Measurements from ENCODE around the gene APOBEC4. TPM values are rescaled to one million over a fixed set of nuclear protein-coding genes. Genes with fewer than 3 reads are reported as not detected.

The APOBEC4 gene
- total and polyA plus RNA-seq, 4 donors, result 1.4 to 5.3 (median 3.1) TPM

DNA sequence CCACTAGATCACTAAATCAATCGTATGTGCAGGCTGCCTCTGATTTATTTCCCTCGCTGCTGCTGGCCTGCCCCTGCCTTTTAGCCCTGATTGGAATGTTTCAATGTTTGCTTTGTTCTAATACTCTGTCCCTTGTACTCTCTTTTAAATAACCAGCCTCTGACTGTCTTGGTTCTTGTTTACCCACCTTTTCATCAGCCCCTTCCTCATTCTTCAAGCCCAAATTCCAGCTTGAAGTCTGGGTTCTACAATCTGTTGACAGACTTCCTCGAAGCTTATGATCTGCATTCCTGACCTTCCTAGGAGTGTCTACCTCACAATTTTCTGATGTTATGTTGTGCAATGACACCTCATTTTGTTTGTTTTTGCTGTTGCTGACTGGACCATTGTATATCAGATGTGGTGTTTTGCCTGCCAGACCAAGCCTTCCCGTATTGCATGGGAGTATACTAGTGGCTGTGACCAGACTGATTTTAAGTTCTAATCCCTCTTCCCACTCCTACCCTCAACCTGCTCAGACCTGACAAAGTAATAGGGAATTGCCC lies 46.6 kb upstream of the APOBEC4 start:
- DNase-seq (peak in 1 of 3 donors; percentile 19), ATAC-seq (ENCODE audit: insufficient read depth, low FRiP score) (peak; percentile 80)
- no peak overlapping the region for H3K9ac ChIP-seq (ENCODE audit: insufficient read depth in 1 of 2, low read length in 2 of 2)
- no peak overlapping the region for H3K4me3 ChIP-seq
- peak overlapping the region in 1 of 2 donors; percentile 29 for H3K27ac ChIP-seq (ENCODE audit: low read depth in 1 of 2, low read length in 1 of 2)
- 62 to 77% methylated on average over 4 of the region's 4 CpGs for WGBS, 2 donors
- no peaks in the 10 kb centered on the region for H3K9me3 ChIP-seq (ENCODE audit: control insufficient read depth in 4 of 4, insufficient read depth in 3 of 4, low read length in 3 of 4)
- no peaks in the 10 kb centered on the region for H3K27me3 ChIP-seq (ENCODE audit: control insufficient read depth in 3 of 3, insufficient read depth in 3 of 3, low read length in 2 of 3)
- H3K36me3 ChIP-seq (ENCODE audit: control insufficient read depth in 4 of 4, insufficient read depth in 4 of 4, low read length in 4 of 4), result peaks cover 0 to 3% (median 0%) of the 10 kb centered on the region in 4 donors
- no peak for TF ChIP-seq CTCF (IDR thresholded peaks at IDR 0.05; ENCODE audit: control extremely low read depth, extremely low read depth)
- H3K4me1 ChIP-seq (ENCODE audit: control insufficient read depth in 5 of 5, insufficient read depth in 5 of 5, low read length in 5 of 5), result peaks cover 0 to 15% (median 5%) of the 10 kb centered on the region in 5 donors

DNA sequence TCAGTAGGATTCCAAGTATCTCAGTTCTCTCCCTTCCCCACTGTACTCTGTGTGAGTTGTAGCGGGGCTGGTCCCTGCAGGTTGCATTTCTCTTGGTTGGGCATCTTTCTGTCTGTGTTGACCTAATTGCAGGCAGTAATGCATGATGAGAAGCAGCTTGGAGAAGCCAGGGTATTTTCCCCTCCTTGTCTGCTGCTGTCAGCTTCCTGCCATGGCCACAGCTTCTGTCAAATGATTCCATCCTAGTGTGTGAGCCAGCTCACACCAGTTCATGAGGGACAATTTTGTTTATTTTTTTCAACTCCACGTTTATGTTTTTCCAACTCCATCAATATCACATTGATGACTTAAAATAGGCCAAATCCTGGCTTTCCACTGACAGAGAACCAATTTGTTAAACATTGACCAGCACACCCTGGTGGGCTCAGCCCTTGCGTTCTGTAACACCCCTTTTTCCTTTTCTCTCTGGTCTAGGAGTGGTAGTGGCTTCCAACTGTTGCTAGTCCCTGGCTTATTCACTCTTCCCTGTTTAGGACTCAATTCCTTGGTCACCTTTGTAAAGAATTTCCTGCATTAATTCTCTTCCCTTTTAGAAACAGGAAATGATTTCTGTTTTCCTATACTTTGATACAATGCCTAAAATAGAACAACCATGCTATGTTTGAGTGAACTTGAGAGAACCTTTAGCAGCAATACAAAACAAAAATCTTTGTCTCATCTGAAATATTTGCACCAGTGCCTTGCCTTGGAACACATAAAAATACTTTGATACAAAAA lies 44.9 kb upstream of the APOBEC4 start:
- Histone ChIP-seq H3K4me1 (ENCODE audit: control insufficient read depth in 5 of 5, insufficient read depth in 5 of 5, low read length in 5 of 5) (peaks cover 1 to 30% (median 15%) of the 10 kb centered on the region in 5 donors), H3K9me3 (ENCODE audit: control insufficient read depth in 4 of 4, insufficient read depth in 3 of 4, low read length in 3 of 4) (no peaks in the 10 kb centered on the region), H3K9ac (ENCODE audit: insufficient read depth in 1 of 2, low read length in 2 of 2) (no peak overlapping the region), H3K27me3 (ENCODE audit: control insufficient read depth in 3 of 3, insufficient read depth in 3 of 3, low read length in 2 of 3) (no peaks in the 10 kb centered on the region), H3K36me3 (ENCODE audit: control insufficient read depth in 4 of 4, insufficient read depth in 4 of 4, low read length in 4 of 4) (peaks cover 0 to 3% (median 0%) of the 10 kb centered on the region in 4 donors), H3K4me3 (no peak overlapping the region), H3K27ac (ENCODE audit: low read depth in 1 of 2, low read length in 1 of 2) (no peak overlapping the region)
- no peak for DNase-seq
- 75 to 88% methylated on average over 3 of the region's 3 CpGs for WGBS, 2 donors
- TF ChIP-seq CTCF (IDR thresholded peaks at IDR 0.05; ENCODE audit: control extremely low read depth, extremely low read depth), result no peak
- ATAC-seq (ENCODE audit: insufficient read depth, low FRiP score), result no peak

DNA sequence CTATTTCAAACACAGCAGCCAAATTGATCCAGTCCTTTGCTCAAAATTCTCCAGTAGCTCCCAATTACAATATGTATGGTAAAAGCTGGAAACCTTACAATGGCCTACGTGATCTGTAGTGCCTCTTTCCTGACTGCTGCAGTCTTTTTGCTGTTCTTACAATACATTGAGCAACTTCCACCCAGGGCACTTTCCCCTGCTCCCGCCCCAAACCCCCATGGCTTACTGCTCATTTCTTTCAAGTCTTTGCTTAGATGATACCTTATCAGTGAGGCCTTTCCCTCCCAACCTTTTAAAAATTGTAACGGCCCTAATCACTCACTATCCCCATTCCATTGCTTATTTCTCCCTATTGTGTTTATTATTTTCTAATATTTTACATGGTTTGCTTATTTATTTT lies 43.9 kb upstream of the APOBEC4 start:
- ATAC-seq (ENCODE audit: insufficient read depth, low FRiP score) (no peak), DNase-seq (no peak)
- Histone ChIP-seq H3K4me3 (no peak overlapping the region), H3K4me1 (ENCODE audit: control insufficient read depth in 5 of 5, insufficient read depth in 5 of 5, low read length in 5 of 5) (peaks cover 1 to 30% (median 15%) of the 10 kb centered on the region in 5 donors), H3K36me3 (ENCODE audit: control insufficient read depth in 4 of 4, insufficient read depth in 4 of 4, low read length in 4 of 4) (peaks cover 0 to 3% (median 0%) of the 10 kb centered on the region in 4 donors), H3K9ac (ENCODE audit: insufficient read depth in 1 of 2, low read length in 2 of 2) (no peak overlapping the region), H3K27ac (ENCODE audit: low read depth in 1 of 2, low read length in 1 of 2) (no peak overlapping the region), H3K27me3 (ENCODE audit: control insufficient read depth in 3 of 3, insufficient read depth in 3 of 3, low read length in 2 of 3) (no peaks in the 10 kb centered on the region), H3K9me3 (ENCODE audit: control insufficient read depth in 4 of 4, insufficient read depth in 3 of 4, low read length in 3 of 4) (no peaks in the 10 kb centered on the region)
- TF ChIP-seq CTCF (IDR thresholded peaks at IDR 0.05; ENCODE audit: control extremely low read depth, extremely low read depth), result no peak
- 50 to 84% methylated on average over 3 of the region's 3 CpGs for WGBS, 2 donors

Data from lung (tissue), 12 donors.